GM12891 (cell line): ENCODE results near the gene LYPD4.

Source experiments
- PAX5 ChIP-seq: IDR thresholded peaks from 2 replicates; pipeline ENCODE4 v1.6.1; 2011; ENCODE audit warnings: low read length, moderate library complexity, mild to moderate bottlenecking; ENCODE audit not compliant: insufficient read depth, severe bottlenecking
- POLR2A ChIP-seq: IDR thresholded peaks from 2 replicates; pipeline ENCODE4 v1.6.1; 2011; ENCODE audit warnings: low read depth, low read length, control low read depth
- POLR2AphosphoS5 ChIP-seq: IDR thresholded peaks from 2 replicates; pipeline ENCODE4 v1.6.1; 2011; ENCODE audit warnings: low read depth, low read length, control low read depth
- POU2F2 ChIP-seq: IDR thresholded peaks from 2 replicates; pipeline ENCODE4 v1.6.1; 2011; ENCODE audit warnings: low read depth, mild to moderate bottlenecking, control low read depth, low read length, moderate library complexity
- SPI1 ChIP-seq: IDR thresholded peaks from 2 replicates; pipeline ENCODE4 v1.6.1; 2011; ENCODE audit warnings: low read depth, low read length, control low read depth
- TAF1 ChIP-seq: IDR thresholded peaks from 2 replicates; pipeline ENCODE4 v1.6.1; 2011; ENCODE audit warnings: low read depth, low read length, control low read depth

DNA sequence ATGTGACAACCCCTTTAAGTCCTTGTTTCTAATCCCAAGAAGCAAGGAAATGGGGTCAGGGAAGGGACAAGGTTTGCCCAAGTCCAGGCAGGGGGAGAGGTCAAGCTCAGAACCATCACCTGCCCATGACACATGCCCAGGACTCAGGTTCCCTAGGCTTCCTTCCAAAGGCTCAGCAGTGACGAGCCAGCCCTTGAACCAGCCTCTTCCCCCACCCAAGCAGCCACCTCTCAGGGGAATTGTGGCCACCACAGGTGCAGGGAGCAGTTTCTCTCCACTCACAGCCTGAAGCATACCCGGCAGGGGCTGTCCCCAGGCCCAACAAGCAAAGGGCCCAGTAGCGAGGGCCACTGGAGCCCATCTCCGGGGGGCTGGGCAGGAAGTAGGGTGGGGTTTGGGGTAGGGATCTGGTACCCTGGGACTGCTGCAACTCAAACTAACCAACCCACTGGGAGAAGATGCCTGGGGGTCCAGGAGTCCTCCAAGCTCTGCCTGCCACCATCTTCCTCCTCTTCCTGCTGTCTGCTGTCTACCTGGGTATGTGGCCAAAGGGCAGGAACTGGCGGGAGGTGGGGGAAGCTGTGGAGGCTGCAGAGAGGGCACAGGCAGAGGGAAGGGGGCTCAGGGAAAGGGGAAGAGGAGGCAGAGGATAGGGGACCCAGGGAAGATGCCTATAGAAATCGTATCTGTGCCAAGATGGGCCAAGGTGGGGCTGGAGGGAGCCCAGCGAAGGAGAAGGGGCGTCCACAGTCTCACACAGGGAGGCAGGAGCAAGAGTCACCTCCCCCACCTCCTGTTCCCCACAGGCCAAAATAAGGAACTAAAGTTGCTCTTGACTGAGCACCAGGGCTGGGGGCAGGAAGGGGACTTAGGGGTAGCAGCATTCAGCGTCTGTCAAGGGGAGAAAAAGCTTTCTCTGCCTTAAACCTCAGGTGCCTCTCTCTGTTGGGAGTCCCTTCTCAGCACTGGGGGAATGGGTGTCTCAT is 32.7 kb upstream of the LYPD4 start, which contains the start of gene CD79A:
- TF ChIP-seq TAF1 (peak; percentile 54), POU2F2 (peak; percentile 71; the same call in 1 of the 2 replicates), POLR2AphosphoS5 (peak; percentile 69), POLR2A (peak; percentile 86), PAX5 (peak; percentile 80), SPI1 (peak; percentile 30; the same call in 1 of the 2 replicates)
